ENCODE data around the gene CSMD2.

GRCh38 chr1:33736496-33736895 is 428.5 kb downstream of the CSMD2 start:
- TF ChIP-seq CTCF (conservative IDR thresholded peaks at IDR 0.05; ENCODE audit: low read depth, low read length) (no peak), CEBPB (IDR thresholded peaks at IDR 0.05; ENCODE audit: low read depth, low read length) (no peak), POLR2A (IDR thresholded peaks at IDR 0.05; ENCODE audit: low read depth, low read length) (no peak), SMC3 (IDR thresholded peaks at IDR 0.05; ENCODE audit: low read depth, low read length) (no peak), MXI1 (IDR thresholded peaks at IDR 0.05; ENCODE audit: borderline replicate concordance, low read depth, low read length) (no peak), RCOR1 (IDR thresholded peaks at IDR 0.05; ENCODE audit: insufficient replicate concordance, low read length) (no peak), RAD21 (IDR thresholded peaks at IDR 0.05; ENCODE audit: low read length) (no peak), RFX5 (IDR thresholded peaks at IDR 0.05; ENCODE audit: low read depth, low read length) (no peak), BHLHE40 (IDR thresholded peaks at IDR 0.05; ENCODE audit: low read depth, low read length) (no peak), MAZ (IDR thresholded peaks at IDR 0.05; ENCODE audit: borderline replicate concordance, low read depth, low read length) (no peak)
